Tibial nerve (tissue), 4 donors: ENCODE results near the gene NEUROD2. TPM values are rescaled to one million over a fixed set of nuclear protein-coding genes. Genes with fewer than 3 reads are reported as not detected.

Experiments
- DNase-seq, 2 donors: peaks; one replicate each; pipeline ENCODE4 v3.0.0-alpha.2; 2019; ENCODE audit warnings: low spot score in 2 of 2
- H3K27ac ChIP-seq, 4 donors: fragments of 200-600 bp; sonication (generic) in 3 of 4; one replicate each; pipeline ENCODE4 v1.5.1; 2017 to 2019; ENCODE audit warnings: mild to moderate bottlenecking in 1 of 4
- H3K27me3 ChIP-seq, 2 donors: fragments of 200-600 bp; sonication (generic) in 1 of 2; one replicate each; pipeline versions ENCODE4 v1.5.1 to v1.6.0; 2017 to 2019
- H3K36me3 ChIP-seq, 3 donors: fragments of 200-600 bp; sonication (generic); one replicate each; pipeline ENCODE4 v1.5.1; 2018 to 2019
- H3K4me1 ChIP-seq, 4 donors: fragments of 200-600 bp; sonication (generic) in 3 of 4; one replicate each; pipeline ENCODE4 v1.5.1; 2017 to 2019
- H3K4me3 ChIP-seq, 4 donors: fragments of 200-600 bp; sonication (generic) in 3 of 4; one replicate each; pipeline ENCODE4 v1.5.1; 2017 to 2019; ENCODE audit warnings: mild to moderate bottlenecking in 1 of 4, moderate library complexity in 1 of 4
- H3K9me3 ChIP-seq, 4 donors: fragments of 200-600 bp; sonication (generic) in 3 of 4; one replicate each; pipeline ENCODE4 v1.5.1; 2017 to 2019
- EP300 ChIP-seq, 2 donors: sonication (generic); formaldehyde crosslinking; IDR thresholded peaks; one replicate each; pipeline ENCODE4 v1.6.1; 2017; ENCODE audit warnings: antibody characterized with exemption in 2 of 2, mild to moderate bottlenecking in 1 of 2
- POLR2A ChIP-seq, 2 donors: fragments of 450-650 bp; IDR thresholded peaks; one replicate each; pipeline ENCODE4 v1.6.1; 2017; ENCODE audit warnings: antibody characterized with exemption in 2 of 2, mild to moderate bottlenecking in 2 of 2, moderate library complexity in 2 of 2
- WGBS, 2 donors: methylation state at CpG; one replicate each; pipeline ENCODE4 v1.1.5; 2018; 5-methylcytosine and 5-hydroxymethylcytosine counted together
- total RNA-seq, 4 donors: library from RNA; depleted of rRNA; stranded (reverse); fragments of >200 nt; gene quantifications; one replicate each; pipeline ENCODE4 v1.1.0, GENCODE V29; 2016
- TF ChIP-seq, protein P1 (sequence below), 5 experiments: fragments of 200-600 bp in 3 of 5; fragments of 450-650 bp in 2 of 5; sonication (generic) in 3 of 5; IDR thresholded peaks; one replicate each; pipeline ENCODE4 v1.5.1; 2016 to 2019; ENCODE audit warnings: antibody characterized with exemption in 5 of 5, mild to moderate bottlenecking in 3 of 5, moderate library complexity in 2 of 5

Gene NEUROD2
- total RNA-seq, 4 donors from 2014 or later: not detected

DNA sequence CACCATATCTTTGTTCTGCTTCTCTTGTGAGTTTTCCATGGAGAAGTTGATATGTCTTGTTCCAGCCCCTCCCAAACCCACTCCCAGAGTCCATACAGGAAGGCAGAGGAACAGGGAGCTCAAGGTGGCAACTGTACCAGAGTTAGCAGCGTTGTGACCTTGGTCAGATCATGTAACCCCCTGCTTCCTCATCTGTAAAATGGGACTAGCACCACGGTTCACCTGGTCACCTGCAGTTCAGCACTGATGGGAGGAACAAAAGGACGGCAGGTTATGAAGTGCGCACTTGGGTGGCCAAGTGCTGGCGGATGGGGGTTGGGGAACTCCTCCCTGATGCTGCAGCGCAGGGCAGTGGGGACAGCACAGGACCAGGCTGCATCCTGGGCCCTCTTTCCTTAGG, 7.7 kb upstream of the NEUROD2 start:
- no peak overlapping the region for H3K27ac ChIP-seq
- 58 to 59% methylated on average over 6 of the region's 6 CpGs for WGBS, 2 donors
- no peak overlapping the region for H3K4me3 ChIP-seq
- peaks cover 0 to 44% of the 10 kb centered on the region in 2 donors for H3K27me3 ChIP-seq
- no peak for TF ChIP-seq POLR2A (IDR thresholded peaks at IDR 0.05)
- no peak for TF ChIP-seq EP300 (IDR thresholded peaks at IDR 0.05)
- TF ChIP-seq, protein P1, sequence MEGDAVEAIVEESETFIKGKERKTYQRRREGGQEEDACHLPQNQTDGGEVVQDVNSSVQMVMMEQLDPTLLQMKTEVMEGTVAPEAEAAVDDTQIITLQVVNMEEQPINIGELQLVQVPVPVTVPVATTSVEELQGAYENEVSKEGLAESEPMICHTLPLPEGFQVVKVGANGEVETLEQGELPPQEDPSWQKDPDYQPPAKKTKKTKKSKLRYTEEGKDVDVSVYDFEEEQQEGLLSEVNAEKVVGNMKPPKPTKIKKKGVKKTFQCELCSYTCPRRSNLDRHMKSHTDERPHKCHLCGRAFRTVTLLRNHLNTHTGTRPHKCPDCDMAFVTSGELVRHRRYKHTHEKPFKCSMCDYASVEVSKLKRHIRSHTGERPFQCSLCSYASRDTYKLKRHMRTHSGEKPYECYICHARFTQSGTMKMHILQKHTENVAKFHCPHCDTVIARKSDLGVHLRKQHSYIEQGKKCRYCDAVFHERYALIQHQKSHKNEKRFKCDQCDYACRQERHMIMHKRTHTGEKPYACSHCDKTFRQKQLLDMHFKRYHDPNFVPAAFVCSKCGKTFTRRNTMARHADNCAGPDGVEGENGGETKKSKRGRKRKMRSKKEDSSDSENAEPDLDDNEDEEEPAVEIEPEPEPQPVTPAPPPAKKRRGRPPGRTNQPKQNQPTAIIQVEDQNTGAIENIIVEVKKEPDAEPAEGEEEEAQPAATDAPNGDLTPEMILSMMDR (IDR thresholded peaks at IDR 0.05): no peak
- DNase-seq: no peak
- no peaks in the 10 kb centered on the region for H3K9me3 ChIP-seq
- no peaks in the 10 kb centered on the region for H3K36me3 ChIP-seq
- peaks cover 0 to 18% (median 6%) of the 10 kb centered on the region in 4 donors for H3K4me1 ChIP-seq

- H3K4me1 ChIP-seq: peaks cover 0 to 18% (median 6%) of the 10 kb centered on the region in 4 donors
- H3K27me3 ChIP-seq: peaks cover 0 to 52% of the 10 kb centered on the region in 2 donors
- 84 to 88% methylated on average over 3 of the region's 3 CpGs for WGBS, 2 donors
- DNase-seq: no peak
- H3K9me3 ChIP-seq: no peaks in the 10 kb centered on the region
- H3K4me3 ChIP-seq: no peak overlapping the region
- H3K27ac ChIP-seq: no peak overlapping the region
- no peak for TF ChIP-seq EP300 (IDR thresholded peaks at IDR 0.05)
- no peaks in the 10 kb centered on the region for H3K36me3 ChIP-seq
These were observed 6.9 kb upstream of the NEUROD2 start for GRCh38 chr17:39614545-39615157.

GRCh38 chr17:39612935-39613464, 5.3 kb upstream of the NEUROD2 start:
- H3K4me3 ChIP-seq: no peak overlapping the region
- H3K27ac ChIP-seq: no peak overlapping the region
- TF ChIP-seq, protein P1 (IDR thresholded peaks at IDR 0.05): no peak
- TF ChIP-seq POLR2A (IDR thresholded peaks at IDR 0.05): no peak
- TF ChIP-seq EP300 (IDR thresholded peaks at IDR 0.05): no peak
- WGBS, 2 donors: 70 to 72% methylated on average over 7 of the region's 7 CpGs
- peaks cover 0 to 12% (median 2%) of the 10 kb centered on the region in 4 donors for H3K4me1 ChIP-seq
- H3K36me3 ChIP-seq: no peaks in the 10 kb centered on the region
- DNase-seq: no peak
- peaks cover 3 to 68% of the 10 kb centered on the region in 2 donors for H3K27me3 ChIP-seq
- no peaks in the 10 kb centered on the region for H3K9me3 ChIP-seq

DNA sequence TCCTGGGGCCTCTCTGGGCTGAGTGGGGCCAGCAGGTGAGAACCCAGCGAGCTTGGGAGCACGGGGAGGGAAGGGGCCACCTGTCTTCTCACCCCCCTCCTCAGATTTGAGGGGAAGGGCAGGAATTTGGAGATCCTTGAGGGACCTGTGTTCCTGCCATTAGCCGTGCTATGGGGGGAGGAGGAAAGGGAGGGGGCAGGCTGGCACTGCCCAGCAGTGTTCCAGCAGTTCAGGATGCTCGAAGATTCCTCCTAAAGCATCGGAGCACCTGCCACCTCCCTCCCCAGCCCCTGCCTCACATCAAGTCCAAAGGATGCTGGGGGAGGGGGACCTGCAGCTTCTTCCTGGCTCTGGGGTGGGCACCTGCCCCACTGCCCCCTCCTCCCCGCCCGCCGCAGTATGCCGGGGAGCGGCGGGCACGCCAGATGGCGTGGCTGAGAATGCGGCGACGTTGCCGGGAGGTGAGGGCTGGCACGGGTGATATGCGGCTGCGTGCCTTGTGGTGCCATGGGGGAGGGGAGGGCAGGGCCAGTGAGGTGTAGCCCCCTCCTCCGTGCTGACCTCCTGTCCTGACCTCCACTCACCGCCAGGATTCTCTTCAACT, 4.7 kb upstream of the NEUROD2 start:
- no peak for TF ChIP-seq EP300 (IDR thresholded peaks at IDR 0.05)
- TF ChIP-seq, protein P1 (IDR thresholded peaks at IDR 0.05): no peak
- H3K27me3 ChIP-seq: peaks cover 3 to 74% of the 10 kb centered on the region in 2 donors

DNA sequence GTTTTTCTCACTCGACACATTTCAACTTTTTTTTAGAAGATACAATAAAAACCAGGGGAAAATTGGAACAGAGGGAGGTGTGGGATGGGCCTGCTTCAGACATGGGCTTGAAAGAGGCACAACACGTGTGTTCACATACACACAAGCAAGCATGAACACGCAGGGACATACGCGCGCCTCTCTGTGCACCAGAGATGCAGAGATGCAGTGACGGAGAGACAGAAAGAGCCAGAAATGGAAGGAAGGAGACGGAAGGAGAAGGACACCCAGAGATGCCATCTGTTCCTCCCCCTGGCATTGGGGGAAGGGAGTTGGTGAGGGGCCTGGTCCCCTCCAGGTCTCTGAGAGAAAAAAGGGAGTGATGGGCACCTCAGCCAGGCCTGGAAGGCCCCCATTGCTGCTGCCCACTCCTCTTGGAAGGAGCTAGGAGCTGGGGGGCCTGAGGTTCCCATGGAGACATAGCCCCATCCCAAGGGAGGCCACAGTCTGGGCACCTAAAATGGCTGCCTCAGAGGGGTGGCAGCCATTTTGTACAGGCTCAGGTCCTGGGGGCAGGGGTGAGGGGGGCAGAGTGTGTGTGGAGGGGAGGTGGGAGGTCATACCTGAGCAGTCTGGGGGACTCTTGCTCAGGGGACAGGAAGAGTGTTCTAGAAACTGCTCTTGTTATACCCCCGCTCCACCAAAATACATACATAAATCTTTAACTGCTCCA, 3.8 kb upstream of the NEUROD2 start:
- TF ChIP-seq, protein P1 (IDR thresholded peaks at IDR 0.05): no peak
- TF ChIP-seq POLR2A (IDR thresholded peaks at IDR 0.05) (no peak), EP300 (IDR thresholded peaks at IDR 0.05) (no peak)
- Histone ChIP-seq H3K27ac (no peak overlapping the region), H3K36me3 (no peaks in the 10 kb centered on the region), H3K4me1 (peaks cover 0 to 20% (median 8%) of the 10 kb centered on the region in 4 donors), H3K9me3 (no peaks in the 10 kb centered on the region), H3K4me3 (no peak overlapping the region), H3K27me3 (peaks cover 3 to 75% of the 10 kb centered on the region in 2 donors)
- no peak for DNase-seq
- WGBS, 2 donors: 84% methylated on average over 9 of the region's 9 CpGs

More for the DNA sequence above, 4.7 kb upstream of the NEUROD2 start:
- Histone ChIP-seq H3K4me3 (no peak overlapping the region), H3K27ac (no peak overlapping the region), H3K9me3 (no peaks in the 10 kb centered on the region), H3K36me3 (no peaks in the 10 kb centered on the region), H3K4me1 (peaks cover 0 to 15% (median 1%) of the 10 kb centered on the region in 4 donors)
- no peak for DNase-seq
- 69 to 70% methylated on average over 22 of the region's 22 CpGs for WGBS, 2 donors
